ENCODE results near the gene UBE2M. TPM values are rescaled to one million over a fixed set of nuclear protein-coding genes. Genes with fewer than 3 reads are reported as not detected.
A peak's percentile ranks its signal among the peaks of the same experiment; 100 is the strongest.

UBE2M gene
- total RNA-seq, 1 donor from 2014 or later, result 66.7 TPM

- Mint-ChIP-seq H3K27ac (no peak overlapping the region), H3K27me3 (no peaks in the 10 kb centered on the region), H3K4me3 (no peak overlapping the region), H3K4me1 (peaks cover 38% of the 10 kb centered on the region), H3K36me3 (ENCODE audit: low read depth) (peaks cover 31% of the 10 kb centered on the region), H3K9me3 (no peaks in the 10 kb centered on the region)
- ChIA-PET CTCF (interaction anchor here (0.9 kb wide), 1 partner anchor 50 kb away, joined by 3 read pairs; the partner anchor contains the start of gene ZBTB45), POLR2A (interaction anchor here (0.8 to 4.5 kb wide), 2 partner anchors 10 to 15 kb away, joined by 3 to 63 read pairs; partner anchors contain the start of genes CHMP2A and UBE2M)
- ATAC-seq (ENCODE audit: low read depth), result no peak
- no peak for TF ChIP-seq CTCF (IDR thresholded peaks at IDR 0.05)
- peak; percentile 15 for DNase-seq
- intact Hi-C loops (cut with micrococcal nuclease), result no loop called here
These were observed 11.7 kb upstream of the UBE2M start for GRCh38 chr19:58569943-58570670.

- CTCF ChIA-PET, result no interaction called here
- peaks cover 31% of the 10 kb centered on the region for H3K36me3 Mint-ChIP-seq (ENCODE audit: low read depth)
- no peak overlapping the region for H3K27ac Mint-ChIP-seq
- TF ChIP-seq CTCF (IDR thresholded peaks at IDR 0.05), result no peak
- no peak overlapping the region for H3K4me3 Mint-ChIP-seq
- H3K9me3 Mint-ChIP-seq, result no peaks in the 10 kb centered on the region
- ATAC-seq (ENCODE audit: low read depth) (no peak), DNase-seq (no peak)
- H3K4me1 Mint-ChIP-seq, result peaks cover 34% of the 10 kb centered on the region
- no peaks in the 10 kb centered on the region for H3K27me3 Mint-ChIP-seq
- POLR2A ChIA-PET, result interaction anchor here (0.8 to 4.5 kb wide), 3 partner anchors 9 to 22 kb away, joined by 3 to 63 read pairs (median 4); partner anchors contain the start of genes CHMP2A and UBE2M
- intact Hi-C loops (cut with micrococcal nuclease), result no loop called here
These were observed 11.0 kb upstream of the UBE2M start for GRCh38 chr19:58569191-58569942.

GRCh38 chr19:58568453-58569130, 10.2 kb upstream of the UBE2M start:
- Mint-ChIP-seq H3K27ac (no peak overlapping the region), H3K27me3 (no peaks in the 10 kb centered on the region), H3K9me3 (no peaks in the 10 kb centered on the region), H3K36me3 (ENCODE audit: low read depth) (peaks cover 31% of the 10 kb centered on the region), H3K4me3 (no peak overlapping the region), H3K4me1 (peaks cover 33% of the 10 kb centered on the region)
- ATAC-seq (ENCODE audit: low read depth), result no peak
- ChIA-PET POLR2A (interaction anchor here (1.3 to 2.0 kb wide), 4 partner anchors 13 to 49 kb away, joined by 4 to 8 read pairs (median 4); partner anchors contain the start of genes CHMP2A, TRIM28 and ZBTB45), CTCF (no interaction called here)
- DNase-seq, result no peak
- TF ChIP-seq CTCF (IDR thresholded peaks at IDR 0.05), result no peak
- intact Hi-C loops (cut with micrococcal nuclease), result no loop called here

GRCh38 chr19:58566989-58567388, 8.6 kb upstream of the UBE2M start:
- no peak overlapping the region for H3K4me3 Mint-ChIP-seq
- H3K27ac Mint-ChIP-seq, result no peak overlapping the region
- ChIA-PET CTCF (no interaction called here), POLR2A (interaction anchor here (1.7 to 2.0 kb wide), 2 partner anchors 12 to 47 kb away, joined by 4 to 8 read pairs; partner anchors contain the start of genes CHMP2A and ZBTB45)
- DNase-seq (no peak), ATAC-seq (ENCODE audit: low read depth) (no peak)
- H3K4me1 Mint-ChIP-seq, result peaks cover 34% of the 10 kb centered on the region
- intact Hi-C loops (cut with micrococcal nuclease), result no loop called here
- H3K9me3 Mint-ChIP-seq, result no peaks in the 10 kb centered on the region
- peaks cover 23% of the 10 kb centered on the region for H3K36me3 Mint-ChIP-seq (ENCODE audit: low read depth)
- no peak for TF ChIP-seq CTCF (IDR thresholded peaks at IDR 0.05)
- no peaks in the 10 kb centered on the region for H3K27me3 Mint-ChIP-seq

Data from activated B cell treated with CpG ODN at 0.5 μM for 24 hours (primary cell).